HepG2 (cell line): ENCODE results near the gene BANP. TPM values are rescaled to one million over a fixed set of nuclear protein-coding genes. Genes with fewer than 3 reads are reported as not detected.

Source experiments
- ATAC-seq: fragments of 200-7000 bp; cut with Tn5 transposase; 3 replicates; pipeline ENCODE4 v1.9.1; 2020; ENCODE audit warnings: mild to moderate bottlenecking, moderate library complexity
- BruUV-seq: library from RNA; stranded (reverse); fragments of 400-500 nt; replicated peaks from 2 replicates; lab custom pipeline; 2021; lab: Mats Ljungman, UMichigan
- CTCF ChIA-PET: fragments of 300-600 bp; formaldehyde crosslinking; extraction: SDS; loops from one replicate; lab custom pipeline; 2021; ENCODE audit warnings: low total read pairs, inconsistent platforms, low intra/inter-chr PET ratio; lab: Yijun Ruan, JAX
- POLR2A ChIA-PET: fragments of 350-600 bp; sonication (Branson Sonifier 250); formaldehyde crosslinking; loops from one replicate; lab custom pipeline; 2020; ENCODE audit warnings: antibody characterized with exemption, inconsistent platforms; lab: Yijun Ruan, JAX
- DNase-seq: peaks from one replicate; pipeline ENCODE4 v3.0.0-alpha.2; 2015; ENCODE audit warnings: low spot score
- FAIRE-seq: peaks from 3 replicates; lab custom pipeline; 2011; peaks lifted over from hg19 to GRCh38; lab: Jason Lieb, UNC
- H2AFZ ChIP-seq: one replicate; pipeline ENCODE4 v1.6.1; 2011; ENCODE audit warnings: low read length, inconsistent platforms
- H3K27ac ChIP-seq: fragments of 300-600 bp; 3 replicates; pipeline ENCODE4 v1.8.0; 2011; ENCODE audit warnings: mixed run types, mild to moderate bottlenecking, mixed read lengths, low read length, inconsistent platforms; ENCODE audit not compliant: insufficient read depth; ENCODE audit errors: extremely low read length
- H3K27me3 ChIP-seq, 2 experiments: fragments of 200-600 bp in 1 of 2; 2 replicates in 1 of 2; 3 replicates in 1 of 2; pipeline versions ENCODE4 v1.6.0 to v1.8.0; 2011; ENCODE audit warnings: low read length in 2 of 2, mild to moderate bottlenecking in 2 of 2, moderate library complexity in 2 of 2, inconsistent platforms in 1 of 2; ENCODE audit not compliant: insufficient read depth in 2 of 2, control insufficient read depth in 1 of 2
- H3K36me3 ChIP-seq, 2 experiments: fragments of 200-600 bp in 1 of 2; replicated peaks in 1 of 2; 2 replicates in 1 of 2; 3 replicates in 1 of 2; pipeline versions ENCODE4 v1.5.1 to v1.8.0; 2011; ENCODE audit warnings: low read length in 2 of 2, inconsistent platforms in 1 of 2; ENCODE audit not compliant: insufficient read depth in 2 of 2, control insufficient read depth in 1 of 2
- H3K4me1 ChIP-seq: 2 replicates; pipeline ENCODE4 v1.5.1; 2012; ENCODE audit warnings: low read length, inconsistent platforms; ENCODE audit not compliant: insufficient read depth
- H3K4me2 ChIP-seq: 2 replicates; pipeline ENCODE4 v1.6.0; 2011; ENCODE audit warnings: low read depth, low read length, inconsistent platforms
- H3K4me3 ChIP-seq, 3 experiments: fragments of 200-600 bp in 1 of 3; sonication (generic), shearing (Covaris generic) in 1 of 3; replicated peaks in 1 of 3; 2 replicates each; pipeline ENCODE4 v1.5.1; 2011 to 2016; ENCODE audit warnings: low read length in 3 of 3, inconsistent platforms in 2 of 3, low read depth in 2 of 3, mild to moderate bottlenecking in 2 of 3, control low read depth in 1 of 3, mixed read lengths in 1 of 3; ENCODE audit not compliant: insufficient read depth in 1 of 3
- H3K79me2 ChIP-seq: one replicate; pipeline ENCODE4 v1.6.1; 2011; ENCODE audit warnings: low read length, inconsistent platforms; ENCODE audit not compliant: insufficient read depth
- H3K9ac ChIP-seq: 2 replicates; pipeline ENCODE4 v1.6.0; 2011; ENCODE audit warnings: mild to moderate bottlenecking, low read depth, low read length, inconsistent platforms; ENCODE audit not compliant: insufficient read depth
- H3K9me3 ChIP-seq: 2 replicates; pipeline ENCODE4 v1.5.1; 2012; ENCODE audit warnings: mild to moderate bottlenecking, low read length
- H4K20me1 ChIP-seq: 2 replicates; pipeline ENCODE4 v1.6.0; 2011; ENCODE audit warnings: inconsistent platforms, mild to moderate bottlenecking, low read length, moderate library complexity; ENCODE audit not compliant: insufficient read depth
- ATF7-NPFF ChIP-seq: sonication (generic); formaldehyde crosslinking; IDR thresholded peaks from 2 replicates; pipeline ENCODE4 v1.8.1; 2023; ENCODE audit warnings: mild to moderate bottlenecking, low read depth, missing genetic modification reagents, moderate library complexity
- FOXP1 ChIP-seq, 2 experiments: fragments of 450-650 bp in 1 of 2; IDR thresholded peaks; 2 replicates each; pipeline ENCODE4 v1.6.1; 2017 to 2018; ENCODE audit warnings: antibody characterized with exemption in 1 of 2
- IRX3 ChIP-seq: sonication (generic); formaldehyde crosslinking; IDR thresholded peaks from 2 replicates; pipeline ENCODE4 v1.8.1; 2023; ENCODE audit warnings: mild to moderate bottlenecking, low read depth, missing genetic modification reagents, borderline replicate concordance
- MIER3 ChIP-seq: IDR thresholded peaks from 2 replicates; pipeline ENCODE4 v1.6.1; 2016; ENCODE audit warnings: missing compliant biosample characterization, borderline replicate concordance
- NFYC ChIP-seq: IDR thresholded peaks from 2 replicates; pipeline ENCODE4 v1.6.1; 2016; ENCODE audit warnings: missing genetic modification reagents, missing compliant biosample characterization
- PLSCR1 ChIP-seq: sonication (generic); formaldehyde crosslinking; IDR thresholded peaks from 2 replicates; pipeline ENCODE4 v1.5.0; 2020; ENCODE audit warnings: missing genetic modification reagents, mild to moderate bottlenecking, borderline replicate concordance
- PTBP1 ChIP-seq: fragments of 200-400 bp; formaldehyde crosslinking; IDR thresholded peaks from 2 replicates; pipeline ENCODE4 v1.6.1; 2018; ENCODE audit warnings: low read length, low read depth; ENCODE audit not compliant: poor library complexity, severe bottlenecking
- TMF1 ChIP-seq: sonication (generic); formaldehyde crosslinking; IDR thresholded peaks from 2 replicates; pipeline ENCODE4 v1.8.1; 2022; ENCODE audit warnings: low read depth, missing genetic modification reagents
- ZNF383 ChIP-seq: sonication (generic); formaldehyde crosslinking; IDR thresholded peaks from 2 replicates; pipeline ENCODE4 v1.4.0; 2020; ENCODE audit warnings: missing genetic modification reagents, mild to moderate bottlenecking, borderline replicate concordance
- ZNF431 ChIP-seq: sonication (generic); formaldehyde crosslinking; IDR thresholded peaks from 2 replicates; pipeline ENCODE4 v1.9.0; 2022; ENCODE audit warnings: missing genetic modification reagents, low read depth, mild to moderate bottlenecking, borderline replicate concordance
- ZNF44 ChIP-seq: sonication (generic); formaldehyde crosslinking; IDR thresholded peaks from 2 replicates; pipeline ENCODE4 v1.5.1; 2020; ENCODE audit warnings: mild to moderate bottlenecking, missing genetic modification reagents
- ZNF550 ChIP-seq: sonication (generic); formaldehyde crosslinking; IDR thresholded peaks from 2 replicates; pipeline ENCODE4 v1.4.0; 2020; ENCODE audit warnings: mild to moderate bottlenecking, missing genetic modification reagents, borderline replicate concordance
- WGBS: methylation state at CpG from one replicate; pipeline ENCODE4 v1.1.6; 2017; ENCODE audit warnings: low lambda C conversion rate; 5-methylcytosine and 5-hydroxymethylcytosine counted together
- in situ Hi-C: cut with HindIII; loops from 2 replicates; pipeline ENCODE4 v1.10.0; 2017; ENCODE audit warnings: low pct_unique_long_range_greater_than_20kb; ENCODE audit not compliant: extremely low pct_ligation_motif_present
- intact Hi-C: fragments of 100-400 bp; cut with micrococcal nuclease; formaldehyde crosslinking; loops from one replicate; pipeline ENCODE4 v1.10.0; 2022; ENCODE audit not compliant: unreplicated experiment
- polyA plus RNA-seq, 8 experiments: library from polyadenylated mRNA; depleted of rRNA in 3 of 8; stranded (reverse) in 7 of 8; unstranded in 1 of 8; fragments of >200 nt; fragmentation: Illumina TruSeq in 4 of 8; extraction: Trizol in 4 of 8; gene quantifications; 2 replicates each; pipeline versions ENCODE4 v1.2.1 to v1.2.3, GENCODE V29; 2011 to 2016; ENCODE audit warnings: low read depth in 4 of 8, missing spikeins in 1 of 8, mixed read lengths in 1 of 8; ENCODE audit not compliant: insufficient read depth in 1 of 8
- total RNA-seq, 5 experiments: library from RNA; depleted of rRNA; stranded (reverse); fragments of >200 nt; fragmentation: Illumina TruSeq; extraction: Trizol; gene quantifications; 2 replicates each; pipeline ENCODE4 v1.2.3, GENCODE V29; 2016; ENCODE audit warnings: low read depth in 1 of 5
- TF ChIP-seq, protein P1 (sequence below): sonication (generic); formaldehyde crosslinking; IDR thresholded peaks from 2 replicates; pipeline ENCODE4 v1.5.0; 2020; ENCODE audit warnings: missing genetic modification reagents
- TF ChIP-seq, protein P2 (sequence below): sonication (generic); formaldehyde crosslinking; IDR thresholded peaks from 2 replicates; pipeline ENCODE4 v1.4.0; 2020; ENCODE audit warnings: low read depth, mild to moderate bottlenecking, missing genetic modification reagents
- TF ChIP-seq, protein P3 (sequence below): sonication (generic); formaldehyde crosslinking; IDR thresholded peaks from 2 replicates; pipeline ENCODE4 v1.4.0; 2020; ENCODE audit warnings: missing genetic modification reagents, borderline replicate concordance
- TF ChIP-seq, protein P4 (sequence below): IDR thresholded peaks from 2 replicates; pipeline ENCODE4 v1.6.1; 2016; ENCODE audit warnings: low read depth, control low read depth
- TF ChIP-seq, protein P5 (sequence below): sonication (generic); formaldehyde crosslinking; IDR thresholded peaks from 2 replicates; pipeline ENCODE4 v1.9.0; 2021; ENCODE audit warnings: missing genetic modification reagents, mild to moderate bottlenecking, borderline replicate concordance

Gene BANP
- total and polyA plus RNA-seq, 2 of the 13 experiments (the other 11 are each of a cell fraction or from before 2014, with no cell fraction given) = 20.2 to 23.8 TPM

- Histone ChIP-seq H3K27me3 (no peaks in the 10 kb centered on the region), H2AFZ (no peak overlapping the region), H4K20me1 (no peaks in the 10 kb centered on the region), H3K4me2 (no peak overlapping the region), H3K4me1 (peaks cover 31% of the 10 kb centered on the region), H3K9ac (no peak overlapping the region), H3K9me3 (peaks cover 24% of the 10 kb centered on the region), H3K4me3 (no peak overlapping the region), H3K27ac (no peak overlapping the region), H3K36me3 (peaks cover 1 to 3% of the 10 kb centered on the region in 2 experiments; a peak in 1 of 5 replicates), H3K79me2 (peaks cover 67% of the 10 kb centered on the region)
- intact Hi-C loops (no loop called here), in situ Hi-C loops (no loop called here)
- no peak for DNase-seq
- no peak for FAIRE-seq
- ATAC-seq = no peak
- TF ChIP-seq, protein P1, sequence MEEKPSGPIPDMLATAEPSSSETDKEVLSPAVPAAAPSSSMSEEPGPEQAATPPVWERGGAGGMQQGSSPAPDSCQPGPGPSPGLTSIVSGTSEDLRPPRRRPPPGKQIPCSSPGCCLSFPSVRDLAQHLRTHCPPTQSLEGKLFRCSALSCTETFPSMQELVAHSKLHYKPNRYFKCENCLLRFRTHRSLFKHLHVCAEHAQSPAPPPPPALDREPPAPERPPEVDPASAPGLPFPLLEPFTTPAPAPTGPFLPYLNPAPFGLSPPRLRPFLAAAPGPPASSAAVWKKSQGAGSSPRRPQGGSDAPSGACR (CRISPR knock-in tag) = no peak
- no peak for TF ChIP-seq ZNF383 (CRISPR knock-in tag)
- TF ChIP-seq TMF1 (CRISPR knock-in tag) = no peak
- TF ChIP-seq ZNF44 = no peak
- no peak for TF ChIP-seq IRX3
- no peak for TF ChIP-seq PTBP1
- no peak for TF ChIP-seq ZNF550 (CRISPR knock-in tag)
- no peak for TF ChIP-seq ZNF431 (CRISPR knock-in tag)
- TF ChIP-seq, protein P2, sequence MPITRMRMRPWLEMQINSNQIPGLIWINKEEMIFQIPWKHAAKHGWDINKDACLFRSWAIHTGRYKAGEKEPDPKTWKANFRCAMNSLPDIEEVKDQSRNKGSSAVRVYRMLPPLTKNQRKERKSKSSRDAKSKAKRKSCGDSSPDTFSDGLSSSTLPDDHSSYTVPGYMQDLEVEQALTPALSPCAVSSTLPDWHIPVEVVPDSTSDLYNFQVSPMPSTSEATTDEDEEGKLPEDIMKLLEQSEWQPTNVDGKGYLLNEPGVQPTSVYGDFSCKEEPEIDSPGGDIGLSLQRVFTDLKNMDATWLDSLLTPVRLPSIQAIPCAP (CRISPR knock-in tag) = no peak
- TF ChIP-seq FOXP1 (IDR thresholded peaks at IDR 0.05) = no peak
- TF ChIP-seq FOXP1 (CRISPR knock-in tag; IDR thresholded peaks at IDR 0.05) = no peak
- TF ChIP-seq NFYC (CRISPR knock-in tag) = no peak
- no peak for TF ChIP-seq MIER3 (CRISPR knock-in tag)
- TF ChIP-seq, protein P3, sequence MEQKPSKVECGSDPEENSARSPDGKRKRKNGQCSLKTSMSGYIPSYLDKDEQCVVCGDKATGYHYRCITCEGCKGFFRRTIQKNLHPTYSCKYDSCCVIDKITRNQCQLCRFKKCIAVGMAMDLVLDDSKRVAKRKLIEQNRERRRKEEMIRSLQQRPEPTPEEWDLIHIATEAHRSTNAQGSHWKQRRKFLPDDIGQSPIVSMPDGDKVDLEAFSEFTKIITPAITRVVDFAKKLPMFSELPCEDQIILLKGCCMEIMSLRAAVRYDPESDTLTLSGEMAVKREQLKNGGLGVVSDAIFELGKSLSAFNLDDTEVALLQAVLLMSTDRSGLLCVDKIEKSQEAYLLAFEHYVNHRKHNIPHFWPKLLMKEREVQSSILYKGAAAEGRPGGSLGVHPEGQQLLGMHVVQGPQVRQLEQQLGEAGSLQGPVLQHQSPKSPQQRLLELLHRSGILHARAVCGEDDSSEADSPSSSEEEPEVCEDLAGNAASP (CRISPR knock-in tag) = no peak
- TF ChIP-seq, protein P4, sequence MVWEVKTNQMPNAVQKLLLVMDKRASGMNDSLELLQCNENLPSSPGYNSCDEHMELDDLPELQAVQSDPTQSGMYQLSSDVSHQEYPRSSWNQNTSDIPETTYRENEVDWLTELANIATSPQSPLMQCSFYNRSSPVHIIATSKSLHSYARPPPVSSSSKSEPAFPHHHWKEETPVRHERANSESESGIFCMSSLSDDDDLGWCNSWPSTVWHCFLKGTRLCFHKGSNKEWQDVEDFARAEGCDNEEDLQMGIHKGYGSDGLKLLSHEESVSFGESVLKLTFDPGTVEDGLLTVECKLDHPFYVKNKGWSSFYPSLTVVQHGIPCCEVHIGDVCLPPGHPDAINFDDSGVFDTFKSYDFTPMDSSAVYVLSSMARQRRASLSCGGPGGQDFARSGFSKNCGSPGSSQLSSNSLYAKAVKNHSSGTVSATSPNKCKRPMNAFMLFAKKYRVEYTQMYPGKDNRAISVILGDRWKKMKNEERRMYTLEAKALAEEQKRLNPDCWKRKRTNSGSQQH (CRISPR knock-in tag) = no peak
- no peak for TF ChIP-seq PLSCR1
- TF ChIP-seq ATF7-NPFF (CRISPR knock-in tag) = no peak
- TF ChIP-seq, protein P5, sequence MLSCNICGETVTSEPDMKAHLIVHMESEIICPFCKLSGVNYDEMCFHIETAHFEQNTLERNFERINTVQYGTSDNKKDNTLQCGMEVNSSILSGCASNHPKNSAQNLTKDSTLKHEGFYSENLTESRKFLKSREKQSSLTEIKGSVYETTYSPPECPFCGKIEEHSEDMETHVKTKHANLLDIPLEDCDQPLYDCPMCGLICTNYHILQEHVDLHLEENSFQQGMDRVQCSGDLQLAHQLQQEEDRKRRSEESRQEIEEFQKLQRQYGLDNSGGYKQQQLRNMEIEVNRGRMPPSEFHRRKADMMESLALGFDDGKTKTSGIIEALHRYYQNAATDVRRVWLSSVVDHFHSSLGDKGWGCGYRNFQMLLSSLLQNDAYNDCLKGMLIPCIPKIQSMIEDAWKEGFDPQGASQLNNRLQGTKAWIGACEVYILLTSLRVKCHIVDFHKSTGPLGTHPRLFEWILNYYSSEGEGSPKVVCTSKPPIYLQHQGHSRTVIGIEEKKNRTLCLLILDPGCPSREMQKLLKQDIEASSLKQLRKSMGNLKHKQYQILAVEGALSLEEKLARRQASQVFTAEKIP = no peak
- ChIA-PET POLR2A (interaction anchor here (1.1 to 1.2 kb wide), 2 partner anchors 14 to 17 kb away, joined by 3 to 5 read pairs; partner anchors contain the start of gene BANP), CTCF (no interaction called here)
- 91% methylated on average over 7 of the region's 7 CpGs for WGBS
- no TSS peak for BruUV-seq
These were observed 17.3 kb downstream of the BANP start for GRCh38 chr16:87968541-87968940.
